Lower leg skin (tissue), 4 donors: ENCODE data around the gene GALP. TPM values are rescaled to one million over a fixed set of nuclear protein-coding genes. Genes with fewer than 3 reads are reported as not detected.

Experiments used
- DNase-seq, 2 donors: peaks; one replicate each; pipeline ENCODE4 v3.0.0-alpha.2; 2019; ENCODE audit warnings: low spot score in 2 of 2
- H3K4me3 ChIP-seq: fragments of 200-600 bp; sonication (generic); 2 replicates; pipeline ENCODE4 v1.5.1; 2017; ENCODE audit warnings: mild to moderate bottlenecking, low read depth; ENCODE audit not compliant: poor library complexity, severe bottlenecking
- POLR2A ChIP-seq, 2 donors: fragments of 450-650 bp; IDR thresholded peaks; one replicate each; pipeline ENCODE4 v1.6.1; 2016 to 2017; ENCODE audit warnings: antibody characterized with exemption in 2 of 2, mild to moderate bottlenecking in 1 of 2, moderate library complexity in 1 of 2
- WGBS, 2 donors: methylation state at CpG; one replicate each; pipeline ENCODE4 v1.1.5; 2018; 5-methylcytosine and 5-hydroxymethylcytosine counted together
- intact Hi-C: fragments of 100-400 bp; cut with DNase I; formaldehyde crosslinking; loops from one replicate; pipeline ENCODE4 v1.15.0; 2023; ENCODE audit warnings: low total_unique reads
- total RNA-seq, 4 donors: library from RNA; depleted of rRNA; stranded (reverse); fragments of >200 nt; gene quantifications; one replicate each; pipeline ENCODE4 v1.1.0, GENCODE V29; 2016
- TF ChIP-seq, protein P1 (sequence below), 3 donors: fragments of 450-650 bp; IDR thresholded peaks; one replicate each; pipeline ENCODE4 v1.5.1; 2016; ENCODE audit warnings: antibody characterized with exemption in 3 of 3, mild to moderate bottlenecking in 3 of 3, moderate library complexity in 2 of 3

The GALP gene
- total RNA-seq, 4 donors from 2014 or later = not detected

DNA sequence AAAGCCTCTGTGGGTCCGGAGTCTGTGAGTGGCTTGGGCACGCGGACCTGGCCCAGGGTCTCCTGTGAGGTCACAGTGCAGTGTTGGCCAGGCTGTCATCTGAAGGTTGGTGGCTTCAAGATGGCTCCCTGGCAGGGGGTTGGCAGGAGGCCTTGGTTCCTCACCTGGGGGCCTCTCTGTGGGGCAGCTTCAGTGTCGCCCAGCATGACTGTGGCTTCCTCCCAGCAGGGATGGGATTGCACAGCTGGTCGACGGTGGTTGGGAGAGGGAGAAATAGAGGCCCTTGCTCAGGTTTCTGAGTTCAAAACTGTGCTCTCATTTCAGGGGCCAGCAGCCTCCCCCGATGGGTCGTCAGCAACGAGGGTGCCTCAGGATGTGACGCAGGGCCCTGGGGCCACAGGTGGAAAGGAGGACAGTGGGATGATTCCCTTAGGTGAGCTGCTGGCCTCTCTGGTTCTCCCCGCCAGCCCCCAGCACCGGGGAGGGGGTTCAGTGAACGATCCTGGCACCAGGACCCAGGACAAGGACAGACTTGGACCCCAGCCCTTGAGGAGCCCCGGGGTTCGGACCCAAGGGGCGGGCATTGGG, 17.5 kb upstream of the GALP start:
- H3K4me3 ChIP-seq = no peak overlapping the region
- intact Hi-C loops = no loop called here
- no peak for DNase-seq
- TF ChIP-seq, protein P1, sequence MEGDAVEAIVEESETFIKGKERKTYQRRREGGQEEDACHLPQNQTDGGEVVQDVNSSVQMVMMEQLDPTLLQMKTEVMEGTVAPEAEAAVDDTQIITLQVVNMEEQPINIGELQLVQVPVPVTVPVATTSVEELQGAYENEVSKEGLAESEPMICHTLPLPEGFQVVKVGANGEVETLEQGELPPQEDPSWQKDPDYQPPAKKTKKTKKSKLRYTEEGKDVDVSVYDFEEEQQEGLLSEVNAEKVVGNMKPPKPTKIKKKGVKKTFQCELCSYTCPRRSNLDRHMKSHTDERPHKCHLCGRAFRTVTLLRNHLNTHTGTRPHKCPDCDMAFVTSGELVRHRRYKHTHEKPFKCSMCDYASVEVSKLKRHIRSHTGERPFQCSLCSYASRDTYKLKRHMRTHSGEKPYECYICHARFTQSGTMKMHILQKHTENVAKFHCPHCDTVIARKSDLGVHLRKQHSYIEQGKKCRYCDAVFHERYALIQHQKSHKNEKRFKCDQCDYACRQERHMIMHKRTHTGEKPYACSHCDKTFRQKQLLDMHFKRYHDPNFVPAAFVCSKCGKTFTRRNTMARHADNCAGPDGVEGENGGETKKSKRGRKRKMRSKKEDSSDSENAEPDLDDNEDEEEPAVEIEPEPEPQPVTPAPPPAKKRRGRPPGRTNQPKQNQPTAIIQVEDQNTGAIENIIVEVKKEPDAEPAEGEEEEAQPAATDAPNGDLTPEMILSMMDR (IDR thresholded peaks at IDR 0.05) = no peak
- no peak for TF ChIP-seq POLR2A (IDR thresholded peaks at IDR 0.05)
- WGBS, 2 donors = 93 to 97% methylated on average over 16 of the region's 16 CpGs

DNA sequence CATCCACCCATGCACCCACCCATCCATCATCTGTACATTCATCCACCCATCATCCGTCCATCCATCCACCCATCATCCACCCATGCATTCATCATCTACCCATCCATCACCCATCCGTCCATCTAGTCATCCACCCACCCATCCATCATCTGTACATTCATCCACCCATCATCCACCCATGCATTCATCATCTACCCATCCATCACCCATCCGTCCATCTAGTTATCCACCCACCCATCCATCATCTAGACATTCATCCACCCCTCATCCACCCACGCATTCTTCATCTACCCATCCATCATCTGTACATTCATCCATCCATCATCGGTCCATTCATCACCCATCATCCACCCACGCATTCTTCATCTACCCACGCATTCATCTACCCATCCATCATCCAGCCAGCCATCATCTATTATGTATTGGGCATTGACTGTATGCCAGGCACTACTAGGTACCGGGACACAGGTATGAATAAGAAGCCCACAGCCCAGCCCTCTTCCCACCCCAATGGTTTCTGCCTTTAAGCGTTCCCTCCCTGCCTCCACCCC, 16.7 kb upstream of the GALP start:
- H3K4me3 ChIP-seq = no peak overlapping the region
- 92 to 93% methylated on average over 9 of the region's 9 CpGs for WGBS, 2 donors
- TF ChIP-seq, protein P1 (IDR thresholded peaks at IDR 0.05) = no peak
- TF ChIP-seq POLR2A (IDR thresholded peaks at IDR 0.05) = no peak
- no peak for DNase-seq
- intact Hi-C loops = no loop called here

DNA sequence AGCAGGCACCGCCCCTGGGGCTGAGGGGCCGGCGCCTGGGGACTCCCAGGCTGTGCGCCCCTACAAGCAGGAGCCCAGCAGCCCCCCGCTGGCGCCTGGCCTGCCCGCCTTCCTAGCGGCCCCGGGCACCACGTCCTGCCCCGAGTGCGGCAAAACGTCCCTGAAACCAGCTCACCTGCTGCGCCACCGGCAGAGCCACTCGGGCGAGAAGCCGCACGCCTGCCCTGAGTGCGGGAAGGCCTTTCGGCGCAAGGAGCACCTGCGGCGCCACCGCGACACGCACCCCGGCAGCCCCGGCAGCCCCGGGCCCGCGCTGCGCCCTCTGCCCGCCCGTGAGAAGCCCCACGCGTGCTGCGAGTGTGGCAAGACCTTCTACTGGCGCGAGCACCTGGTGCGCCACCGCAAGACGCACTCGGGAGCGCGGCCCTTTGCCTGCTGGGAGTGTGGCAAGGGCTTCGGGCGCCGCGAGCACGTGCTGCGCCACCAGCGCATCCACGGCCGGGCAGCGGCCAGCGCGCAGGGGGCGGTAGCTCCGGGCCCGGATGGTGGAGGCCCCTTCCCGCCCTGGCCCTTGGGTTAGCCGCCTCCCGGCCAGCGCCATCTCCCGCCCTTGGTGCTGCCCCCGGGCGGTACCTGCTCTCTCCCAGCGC, 16.1 kb upstream of the GALP start:
- 98% methylated on average over 65 to 67 of the region's 69 CpGs for WGBS, 2 donors
- TF ChIP-seq, protein P1 (IDR thresholded peaks at IDR 0.05) = no peak
- no peak for TF ChIP-seq POLR2A (IDR thresholded peaks at IDR 0.05)
- intact Hi-C loops = no loop called here
- DNase-seq = no peak
- no peak overlapping the region for H3K4me3 ChIP-seq

DNA sequence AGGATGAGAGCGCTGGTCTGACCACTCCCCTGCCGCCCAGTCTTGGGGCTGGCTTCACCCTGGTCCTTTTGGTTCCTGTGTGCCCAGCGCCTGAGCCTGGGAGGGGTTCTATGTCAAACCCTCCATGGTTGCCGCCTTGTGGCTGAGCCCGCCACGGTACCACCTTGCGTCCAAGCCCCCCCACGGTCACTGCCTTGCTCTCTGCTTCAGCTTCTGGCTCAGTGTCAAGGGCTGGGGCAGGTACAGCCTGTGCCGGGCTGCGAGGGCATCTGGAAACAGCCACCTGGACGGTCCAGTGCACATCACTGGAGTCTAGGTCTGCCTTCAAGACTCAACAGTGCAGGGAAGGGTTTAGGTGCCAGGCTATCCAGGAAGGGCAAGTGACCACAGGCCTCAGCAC, 14.3 kb upstream of the GALP start:
- intact Hi-C loops = no loop called here
- 93 to 96% methylated on average over 10 to 11 of the region's 11 CpGs for WGBS, 2 donors
- TF ChIP-seq, protein P1 (IDR thresholded peaks at IDR 0.05) = no peak
- TF ChIP-seq POLR2A (IDR thresholded peaks at IDR 0.05) = no peak
- DNase-seq = no peak
- H3K4me3 ChIP-seq = no peak overlapping the region

DNA sequence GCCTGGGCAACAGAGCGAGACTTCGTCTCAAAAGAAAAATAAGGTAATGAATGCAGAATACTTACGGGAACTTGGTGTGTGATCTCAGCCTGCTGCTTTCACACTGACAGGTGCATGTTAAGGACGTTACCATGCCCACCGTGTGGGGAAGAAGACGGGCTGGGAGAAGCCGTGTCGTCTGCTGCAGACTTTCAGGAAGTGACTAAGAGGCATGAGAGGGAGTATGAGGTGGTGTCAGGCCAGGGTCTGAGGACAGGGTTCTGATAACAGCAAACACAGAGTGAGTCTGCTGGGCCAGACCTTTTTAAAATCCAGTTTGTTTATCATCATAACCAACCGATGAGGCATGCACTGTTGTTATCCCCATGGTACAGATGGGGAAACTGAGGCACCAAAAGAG, 13.6 kb upstream of the GALP start:
- TF ChIP-seq, protein P1 (IDR thresholded peaks at IDR 0.05) = no peak
- TF ChIP-seq POLR2A (IDR thresholded peaks at IDR 0.05) = no peak
- 67 to 74% methylated on average over 9 of the region's 9 CpGs for WGBS, 2 donors
- H3K4me3 ChIP-seq = no peak overlapping the region
- DNase-seq = no peak
- intact Hi-C loops = no loop called here
